Mononuclear cell (primary cell): ENCODE data around the gene THRA. TPM values are rescaled to one million over a fixed set of nuclear protein-coding genes. Genes with fewer than 3 reads are reported as not detected.

Experiments used
- H3K27me3 ChIP-seq: 2 replicates; pipeline ENCODE4 v1.6.0; 2011; ENCODE audit warnings: low read length, control low read depth; ENCODE audit not compliant: insufficient read depth
- H3K4me1 ChIP-seq: 2 replicates; pipeline ENCODE4 v1.5.1; 2011; ENCODE audit warnings: mild to moderate bottlenecking, low read length, control low read depth; ENCODE audit not compliant: insufficient read depth
- H3K4me3 ChIP-seq: 2 replicates; pipeline ENCODE4 v1.5.1; 2011; ENCODE audit warnings: mild to moderate bottlenecking, low read length, moderate library complexity
- H3K9me3 ChIP-seq: 2 replicates; pipeline ENCODE4 v1.5.1; 2011; ENCODE audit warnings: low read depth, mild to moderate bottlenecking, control low read depth, low read length
- total RNA-seq: library from RNA; depleted of rRNA; stranded (reverse); fragments of >200 nt; gene quantifications from one replicate; pipeline ENCODE4 v1.2.3, GENCODE V29; 2012

The THRA gene
- total RNA-seq, 1 donor = 39.0 TPM

DNA sequence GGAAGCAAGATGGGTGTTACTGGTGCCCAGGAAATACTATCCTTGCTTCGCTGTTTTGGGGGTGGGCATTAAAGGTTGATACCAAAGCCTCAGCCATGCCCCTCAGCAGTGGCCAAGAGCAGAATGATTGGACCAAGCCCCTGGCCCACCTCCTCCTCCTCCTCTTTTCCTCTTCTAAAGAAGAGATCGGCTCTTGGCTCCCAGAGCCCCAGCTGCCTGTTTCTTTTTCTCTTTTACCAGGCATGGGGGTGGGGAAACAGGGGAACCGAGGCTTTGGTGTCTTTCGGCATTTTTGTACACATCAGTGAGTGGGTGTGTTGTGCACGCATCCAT, 5.8 kb downstream of the THRA start:
- Histone ChIP-seq H3K9me3 (no peaks in the 10 kb centered on the region), H3K4me1 (peaks cover 74% of the 10 kb centered on the region), H3K4me3 (peak overlapping the region; percentile 27), H3K27me3 (no peaks in the 10 kb centered on the region)

DNA sequence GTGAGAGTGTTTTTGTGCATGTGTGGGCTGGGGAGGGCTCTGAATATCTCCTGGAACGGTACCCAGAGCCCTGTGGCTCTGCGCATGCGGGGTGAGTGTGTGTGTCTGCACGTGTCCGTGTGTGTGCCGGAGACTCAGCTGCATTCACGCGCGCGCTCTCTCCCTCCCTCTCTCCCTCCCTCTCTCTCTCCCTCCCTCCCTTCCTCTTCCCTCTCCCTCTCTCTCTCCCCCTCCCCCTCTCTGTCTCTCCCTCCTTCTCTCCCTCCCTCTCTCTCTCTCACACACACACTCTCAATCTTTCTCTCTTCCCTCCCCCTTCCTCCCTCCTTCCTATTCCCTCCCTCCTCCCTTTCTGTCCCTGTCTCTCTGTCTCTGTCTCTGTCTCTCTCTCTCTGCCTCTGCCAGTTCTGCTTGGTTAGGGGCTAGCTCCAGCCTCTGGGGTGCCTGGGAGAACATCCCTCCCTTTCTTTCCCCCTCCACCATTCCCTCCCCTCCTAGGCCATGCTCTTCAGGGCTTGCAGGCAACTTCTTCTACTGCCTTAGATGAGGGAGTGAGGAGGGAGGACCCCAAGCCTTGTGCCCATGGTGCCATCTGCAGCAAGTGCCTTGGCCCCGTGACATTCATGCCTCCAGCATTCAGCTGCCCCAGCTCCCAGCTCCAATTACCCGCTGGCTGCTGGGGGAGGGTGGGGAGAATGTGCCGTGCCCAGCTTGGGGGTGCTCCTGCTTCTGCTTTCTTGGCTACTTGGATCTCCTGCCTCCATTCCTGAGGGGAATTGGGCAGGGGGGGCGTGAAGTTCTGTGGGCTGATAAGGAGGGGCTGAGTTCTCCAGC, 6.4 kb downstream of the THRA start:
- Histone ChIP-seq H3K27me3 (no peaks in the 10 kb centered on the region), H3K4me3 (peak overlapping the region; percentile 27), H3K9me3 (no peaks in the 10 kb centered on the region), H3K4me1 (peaks cover 68% of the 10 kb centered on the region)

DNA sequence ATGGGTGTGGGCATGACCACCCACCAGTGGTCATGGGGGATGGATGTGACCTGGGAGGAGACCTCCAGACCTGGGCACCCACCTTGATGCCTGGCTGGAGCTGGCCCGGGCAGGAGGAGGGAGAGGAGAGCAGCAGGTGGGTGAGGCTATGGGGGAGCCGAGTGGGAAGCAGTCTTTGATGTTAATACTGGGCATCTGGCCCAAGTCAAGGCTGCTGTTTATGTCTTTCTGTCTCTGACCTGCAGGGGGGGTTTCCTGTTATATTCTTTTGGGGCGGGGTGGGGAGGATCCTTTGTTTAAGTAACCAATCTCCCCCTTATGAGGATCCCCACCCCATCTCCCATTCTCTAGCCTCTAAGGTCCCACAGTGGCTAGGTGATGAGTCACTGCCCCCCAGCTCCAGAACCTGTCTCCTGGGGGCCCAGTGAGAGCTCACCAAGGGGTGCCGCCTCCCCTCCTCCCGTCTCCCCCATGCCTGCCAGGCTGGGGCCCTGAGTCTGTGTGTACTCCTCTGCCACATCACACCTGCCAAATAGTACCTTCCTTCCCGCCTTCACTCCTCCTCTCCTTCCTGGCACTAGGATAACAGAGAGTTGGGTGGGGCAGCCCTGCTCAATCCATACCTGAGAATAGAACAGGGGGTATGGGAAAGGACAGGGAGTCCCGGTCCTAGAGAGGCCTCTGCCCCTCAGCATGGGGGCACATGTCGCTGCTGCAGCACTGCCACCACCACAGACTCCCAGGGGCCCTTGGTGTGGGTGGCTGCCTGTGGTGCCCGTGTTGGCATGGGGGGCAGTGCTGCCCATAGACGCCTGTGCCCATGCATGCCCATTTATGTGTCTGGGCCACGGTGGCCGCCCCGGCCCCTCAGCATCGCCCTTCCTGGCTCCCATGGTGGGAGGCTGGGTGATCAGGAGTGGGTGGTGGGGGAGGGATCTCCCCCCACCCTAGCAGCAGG, 7.3 kb downstream of the THRA start:
- Histone ChIP-seq H3K27me3 (no peaks in the 10 kb centered on the region), H3K9me3 (no peaks in the 10 kb centered on the region), H3K4me1 (peaks cover 64% of the 10 kb centered on the region), H3K4me3 (no peak overlapping the region)

DNA sequence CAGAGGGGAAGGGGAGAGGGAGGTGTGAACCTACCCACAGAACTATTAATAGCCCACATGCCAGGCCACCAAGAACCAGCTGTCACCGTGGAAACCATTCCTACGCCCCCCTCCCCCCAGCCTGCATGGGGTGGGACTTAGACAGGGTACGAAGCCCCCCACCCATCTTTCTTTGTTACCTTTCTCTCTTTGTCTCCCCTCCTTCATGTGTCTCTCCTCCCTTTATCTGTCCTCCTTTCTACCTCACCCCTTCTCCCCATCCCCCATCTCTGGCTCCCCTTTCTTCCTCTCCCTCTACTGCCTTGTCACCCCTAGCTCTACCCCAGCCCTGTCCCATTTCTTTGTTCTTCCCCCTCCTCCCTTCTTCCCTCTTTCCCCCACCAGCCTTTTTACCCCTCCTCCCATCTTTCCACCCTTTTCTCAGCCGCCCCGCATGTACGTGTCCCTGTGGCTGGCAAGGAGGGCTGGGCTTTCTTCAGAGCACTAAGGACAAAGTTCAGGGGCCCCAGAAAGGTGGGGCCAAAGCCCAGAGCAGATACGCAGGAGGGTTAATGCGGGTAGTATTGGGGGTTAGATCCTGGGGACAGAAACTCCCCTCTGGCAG, 8.0 kb downstream of the THRA start:
- Histone ChIP-seq H3K27me3 (no peaks in the 10 kb centered on the region), H3K9me3 (no peaks in the 10 kb centered on the region), H3K4me3 (no peak overlapping the region), H3K4me1 (peaks cover 67% of the 10 kb centered on the region)

DNA sequence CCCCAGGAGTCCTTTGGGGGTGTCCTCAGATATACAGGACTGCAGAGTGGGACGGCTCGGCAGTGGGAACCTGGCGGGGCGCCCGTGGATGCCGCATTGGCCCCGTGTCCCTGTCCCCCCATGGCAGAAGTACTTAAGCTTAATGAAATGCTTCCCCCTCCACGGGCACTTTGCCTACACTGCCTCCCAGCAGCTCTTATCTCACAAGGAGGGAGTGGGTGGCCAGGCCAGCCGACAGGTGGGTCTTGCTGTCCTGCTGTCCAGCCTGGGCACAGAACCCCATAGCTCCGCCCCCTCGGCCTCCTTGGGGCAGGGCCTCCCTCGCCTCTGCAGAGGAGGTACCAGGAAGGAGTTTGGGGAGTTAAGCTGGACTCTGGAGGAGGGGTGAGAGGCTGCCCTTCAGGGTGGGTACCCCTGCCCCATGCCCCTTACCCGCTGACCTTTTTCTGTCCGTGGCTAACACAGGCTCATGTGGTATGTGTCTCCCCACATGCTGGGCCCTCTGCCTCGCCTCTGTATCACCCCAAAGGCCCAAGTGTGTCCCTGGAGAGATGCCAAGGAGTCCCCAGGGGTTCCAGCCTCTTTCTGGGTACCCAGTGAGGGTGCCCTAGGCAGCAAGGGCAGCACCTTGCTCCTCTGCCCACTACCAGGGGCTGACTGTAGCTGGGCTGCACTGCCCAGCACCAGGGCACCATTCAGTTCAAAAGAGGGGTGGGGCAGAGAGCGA, 8.7 kb downstream of the THRA start:
- no peaks in the 10 kb centered on the region for H3K9me3 ChIP-seq
- H3K4me3 ChIP-seq = no peak overlapping the region
- peaks cover 72% of the 10 kb centered on the region for H3K4me1 ChIP-seq
- H3K27me3 ChIP-seq = no peaks in the 10 kb centered on the region

DNA sequence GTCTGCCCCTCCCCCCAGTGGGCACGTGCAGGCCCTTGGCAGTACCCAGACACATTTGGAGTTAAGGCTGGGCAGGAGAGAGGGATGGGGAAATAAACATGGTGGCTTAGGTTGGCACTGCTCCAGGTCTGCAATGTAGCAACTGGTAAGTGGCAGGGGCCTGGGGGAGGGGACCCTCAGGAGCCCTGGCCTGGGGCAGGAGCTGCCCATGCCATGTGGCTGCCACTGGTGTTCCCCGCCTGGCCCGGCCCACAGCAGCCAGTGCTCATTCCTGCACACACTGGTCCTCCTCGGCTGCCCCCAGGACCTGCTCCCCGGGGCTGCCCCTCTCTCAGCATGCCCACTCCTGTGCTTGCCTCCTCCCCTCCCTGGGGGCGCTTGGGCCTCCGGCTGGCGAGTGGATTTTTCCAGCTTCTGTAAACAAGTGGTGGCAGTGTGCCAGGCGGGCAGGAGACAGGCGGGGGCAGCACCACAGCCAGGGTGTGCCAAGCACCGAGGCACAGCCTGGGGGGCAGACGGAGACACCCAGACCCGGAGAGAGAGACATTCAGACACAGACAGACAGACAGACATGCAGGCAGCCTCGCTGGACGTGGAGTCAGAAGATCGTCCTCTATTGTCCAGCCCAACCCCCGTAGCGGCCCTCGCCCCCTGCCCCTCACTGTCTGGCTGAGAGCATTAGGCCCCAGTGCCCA, 9.4 kb downstream of the THRA start:
- H3K27me3 ChIP-seq = no peaks in the 10 kb centered on the region
- no peaks in the 10 kb centered on the region for H3K9me3 ChIP-seq
- H3K4me1 ChIP-seq = peaks cover 70% of the 10 kb centered on the region
- H3K4me3 ChIP-seq = no peak overlapping the region

DNA sequence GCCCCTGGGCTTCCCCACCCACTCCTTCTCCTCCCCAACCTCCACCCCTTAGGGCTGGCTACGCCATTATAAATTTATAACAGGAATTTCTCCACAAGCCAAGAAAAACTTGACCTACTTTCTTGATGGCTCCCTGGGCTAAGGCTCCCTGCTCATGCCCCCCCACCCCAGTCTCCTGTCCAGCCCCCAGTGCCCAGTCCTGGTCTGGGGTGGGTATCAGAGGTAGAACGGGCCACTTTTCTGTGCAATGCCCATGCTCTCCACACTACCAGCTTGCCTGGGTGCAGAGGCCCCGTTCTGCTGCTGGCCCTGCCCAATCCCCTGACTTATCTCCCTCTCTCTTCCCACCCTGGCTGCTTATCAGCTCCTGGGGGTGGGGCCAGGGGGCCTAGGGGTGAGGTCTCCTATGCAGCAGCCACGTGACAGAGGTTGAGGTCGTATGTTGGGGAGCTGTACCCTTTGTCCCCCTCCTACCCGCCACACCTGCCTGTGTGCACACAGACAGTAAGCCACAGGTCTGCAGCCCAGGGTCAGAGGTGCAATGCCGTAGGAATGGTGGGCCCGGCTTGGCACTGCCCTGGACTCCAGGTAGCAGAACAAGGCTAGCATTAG, 10.1 kb downstream of the THRA start:
- H3K9me3 ChIP-seq = no peaks in the 10 kb centered on the region
- peaks cover 68% of the 10 kb centered on the region for H3K4me1 ChIP-seq
- H3K4me3 ChIP-seq = no peak overlapping the region
- H3K27me3 ChIP-seq = no peaks in the 10 kb centered on the region

DNA sequence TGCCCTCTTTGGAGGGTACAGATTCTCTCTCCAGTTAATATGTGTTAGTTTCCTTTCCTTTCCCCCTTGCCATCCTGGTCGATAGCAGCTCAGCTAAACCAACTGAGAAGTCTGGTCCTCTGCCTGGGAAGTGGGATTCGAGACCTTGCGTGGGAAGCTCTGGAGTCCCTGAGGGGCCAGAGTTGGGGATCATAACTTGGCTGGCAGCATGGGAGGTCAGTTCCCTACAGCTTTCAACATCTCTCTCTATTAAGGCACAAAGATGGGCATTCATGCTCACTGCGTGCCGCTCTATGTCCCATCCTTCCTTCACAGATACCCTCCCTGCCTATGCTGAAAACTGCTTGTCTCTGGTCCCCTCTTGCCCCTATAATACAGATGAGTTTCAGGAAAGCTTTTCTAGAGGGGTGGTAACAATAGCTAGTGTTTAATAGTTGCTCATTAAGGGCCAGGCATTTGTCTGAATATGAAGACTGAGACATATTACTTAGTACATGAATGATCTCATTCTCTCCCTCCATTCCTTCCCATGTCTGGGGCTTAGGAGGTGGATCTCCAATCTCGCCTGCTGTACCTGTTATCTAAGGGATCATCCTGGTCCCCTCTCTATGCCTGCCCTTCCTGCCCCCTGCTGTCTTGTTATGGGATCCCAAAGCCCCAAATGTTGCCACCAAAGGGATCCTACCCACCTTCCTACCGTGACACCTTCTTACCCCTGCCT, 10.8 kb downstream of the THRA start:
- Histone ChIP-seq H3K27me3 (no peaks in the 10 kb centered on the region), H3K4me3 (no peak overlapping the region), H3K9me3 (no peaks in the 10 kb centered on the region), H3K4me1 (peaks cover 64% of the 10 kb centered on the region)

DNA sequence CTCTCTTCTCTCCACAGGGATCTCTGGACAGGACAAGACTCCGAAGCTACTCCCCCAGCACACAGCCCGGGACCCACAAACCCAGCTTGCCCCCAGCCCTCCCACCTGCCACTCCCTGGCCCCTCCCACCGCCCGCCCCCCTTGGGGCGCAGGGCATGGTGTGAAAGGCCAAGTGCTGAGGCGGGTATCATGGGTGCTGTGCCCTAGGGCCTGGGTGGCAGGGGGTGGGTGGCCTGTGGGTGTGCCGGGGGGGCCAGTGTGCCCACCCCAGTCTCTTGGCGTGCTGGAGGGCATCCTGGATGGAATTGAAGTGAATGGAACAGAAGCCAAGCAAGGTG, 11.4 kb downstream of the THRA start:
- peaks cover 59% of the 10 kb centered on the region for H3K4me1 ChIP-seq
- H3K27me3 ChIP-seq = no peaks in the 10 kb centered on the region
- no peaks in the 10 kb centered on the region for H3K9me3 ChIP-seq
- H3K4me3 ChIP-seq = no peak overlapping the region

DNA sequence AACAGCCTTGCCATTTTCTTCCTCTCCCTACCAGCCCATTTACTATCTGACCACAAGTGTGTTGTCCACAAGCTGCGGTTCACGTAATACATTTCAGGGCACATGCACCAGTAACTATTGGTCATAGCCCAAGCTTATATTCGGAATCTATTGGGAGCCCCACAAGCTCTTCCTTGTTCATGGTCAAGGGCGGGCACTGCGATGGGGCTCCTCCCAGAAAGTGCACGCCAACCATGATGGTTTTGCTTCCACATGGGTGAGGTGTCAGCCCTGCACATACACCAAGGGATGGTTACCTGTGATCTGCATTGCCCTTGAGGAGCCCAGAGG, 12.1 kb downstream of the THRA start:
- no peaks in the 10 kb centered on the region for H3K9me3 ChIP-seq
- H3K4me1 ChIP-seq = peaks cover 52% of the 10 kb centered on the region
- H3K27me3 ChIP-seq = no peaks in the 10 kb centered on the region
- no peak overlapping the region for H3K4me3 ChIP-seq

DNA sequence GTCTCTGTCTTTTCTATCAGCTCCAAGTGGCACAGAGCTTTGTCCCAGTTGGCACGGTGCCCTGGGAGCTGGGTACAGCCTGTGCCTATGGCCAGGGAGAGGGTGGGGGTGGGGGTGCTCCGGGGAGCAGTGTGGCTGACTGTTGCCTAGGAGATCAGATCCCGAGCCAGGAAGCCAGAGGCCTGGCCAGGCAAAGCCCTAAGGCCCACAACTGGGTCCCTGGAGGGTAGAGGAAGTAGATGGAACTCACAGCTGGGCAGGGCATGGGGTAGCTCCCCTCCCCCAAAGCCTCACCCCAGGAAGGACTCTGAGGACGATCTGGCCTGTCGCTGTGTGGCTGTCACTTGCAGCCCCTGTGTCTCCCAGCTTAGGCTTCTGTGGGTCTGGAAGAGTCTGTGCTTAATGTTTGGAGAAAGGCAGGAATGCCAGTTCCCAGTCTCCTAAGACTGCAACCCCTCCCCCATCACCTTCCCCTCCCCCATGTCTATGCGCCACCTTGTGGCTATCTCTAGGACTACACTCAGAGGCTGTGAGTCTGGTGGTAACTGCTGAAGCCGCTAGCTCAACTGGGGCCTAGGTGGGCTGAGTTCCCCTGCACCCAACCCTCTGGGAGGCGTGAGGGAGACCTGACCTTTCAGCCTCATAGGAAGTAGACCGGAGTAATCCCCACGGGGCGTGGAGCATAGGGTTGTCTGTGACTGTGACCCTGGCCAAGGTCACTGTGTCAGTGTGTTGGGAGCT, 12.6 kb downstream of the THRA start:
- Histone ChIP-seq H3K9me3 (no peaks in the 10 kb centered on the region), H3K27me3 (no peaks in the 10 kb centered on the region), H3K4me1 (peaks cover 47% of the 10 kb centered on the region), H3K4me3 (no peak overlapping the region)

DNA sequence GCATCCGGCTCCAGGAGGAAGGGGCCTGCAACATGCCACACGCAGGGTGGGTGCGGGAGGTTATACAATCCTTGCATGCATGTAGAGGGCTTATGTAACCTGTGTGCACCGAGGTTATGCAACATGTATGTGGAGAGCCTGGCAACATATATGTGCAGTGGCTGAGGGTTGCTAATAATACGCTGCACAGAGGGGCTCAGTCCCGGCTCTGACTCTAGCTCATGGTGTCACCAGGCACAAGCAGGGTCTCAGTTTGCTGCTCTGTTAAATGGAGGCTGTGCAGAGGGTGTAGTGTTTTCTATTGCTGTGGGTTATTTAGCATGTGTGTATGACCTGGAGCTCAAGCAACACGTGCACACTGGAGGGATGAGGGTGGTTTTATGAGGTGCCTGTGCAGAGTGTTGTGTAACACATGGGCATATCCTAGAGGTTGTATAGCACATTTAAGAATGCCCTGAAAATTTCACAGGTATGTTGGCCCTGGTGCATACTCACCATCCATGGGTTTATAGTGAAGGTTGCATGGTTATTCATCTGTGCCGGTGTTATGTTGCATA, 13.3 kb downstream of the THRA start:
- Histone ChIP-seq H3K9me3 (no peaks in the 10 kb centered on the region), H3K27me3 (no peaks in the 10 kb centered on the region), H3K4me3 (no peak overlapping the region), H3K4me1 (peaks cover 40% of the 10 kb centered on the region)

DNA sequence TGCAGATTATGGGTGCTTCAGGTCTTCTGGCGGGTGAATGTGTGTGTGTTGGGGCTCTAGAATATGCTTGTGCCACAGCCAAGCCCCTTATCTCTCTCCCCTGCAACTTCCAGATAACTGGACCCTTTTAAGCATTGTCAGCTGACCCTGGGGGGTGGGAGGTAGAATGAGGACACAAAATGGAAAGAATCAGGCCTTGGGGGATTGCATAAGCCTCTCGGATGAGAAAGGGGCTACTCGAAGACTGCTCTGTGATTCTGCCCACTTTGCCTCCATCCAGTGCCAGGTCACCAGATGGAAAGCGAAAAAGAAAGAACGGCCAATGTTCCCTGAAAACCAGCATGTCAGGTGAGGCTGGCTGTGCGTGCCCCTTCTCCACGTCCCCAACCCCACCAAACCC, 13.8 kb downstream of the THRA start:
- Histone ChIP-seq H3K9me3 (no peaks in the 10 kb centered on the region), H3K27me3 (no peaks in the 10 kb centered on the region), H3K4me1 (peaks cover 34% of the 10 kb centered on the region), H3K4me3 (no peak overlapping the region)
